22Rv1 (cell line): ENCODE measurements around the gene MORC2.

Source experiments
- H3K27ac ChIP-seq: fragments of 450-650 bp; 2 replicates; pipeline ENCODE4 v1.5.1; 2017
- ZFX ChIP-seq: fragments of 450-650 bp; IDR thresholded peaks from 2 replicates; pipeline ENCODE4 v1.6.1; 2017; ENCODE audit warnings: antibody characterized with exemption, borderline replicate concordance
- TF ChIP-seq, protein P1 (sequence below): fragments of 450-650 bp; IDR thresholded peaks from 2 replicates; pipeline ENCODE4 v1.5.1; 2017; ENCODE audit warnings: mild to moderate bottlenecking

MORC2 gene

GRCh38 chr22:30877662-30878515, 90.7 kb downstream of the MORC2 start:
- TF ChIP-seq, protein P1, sequence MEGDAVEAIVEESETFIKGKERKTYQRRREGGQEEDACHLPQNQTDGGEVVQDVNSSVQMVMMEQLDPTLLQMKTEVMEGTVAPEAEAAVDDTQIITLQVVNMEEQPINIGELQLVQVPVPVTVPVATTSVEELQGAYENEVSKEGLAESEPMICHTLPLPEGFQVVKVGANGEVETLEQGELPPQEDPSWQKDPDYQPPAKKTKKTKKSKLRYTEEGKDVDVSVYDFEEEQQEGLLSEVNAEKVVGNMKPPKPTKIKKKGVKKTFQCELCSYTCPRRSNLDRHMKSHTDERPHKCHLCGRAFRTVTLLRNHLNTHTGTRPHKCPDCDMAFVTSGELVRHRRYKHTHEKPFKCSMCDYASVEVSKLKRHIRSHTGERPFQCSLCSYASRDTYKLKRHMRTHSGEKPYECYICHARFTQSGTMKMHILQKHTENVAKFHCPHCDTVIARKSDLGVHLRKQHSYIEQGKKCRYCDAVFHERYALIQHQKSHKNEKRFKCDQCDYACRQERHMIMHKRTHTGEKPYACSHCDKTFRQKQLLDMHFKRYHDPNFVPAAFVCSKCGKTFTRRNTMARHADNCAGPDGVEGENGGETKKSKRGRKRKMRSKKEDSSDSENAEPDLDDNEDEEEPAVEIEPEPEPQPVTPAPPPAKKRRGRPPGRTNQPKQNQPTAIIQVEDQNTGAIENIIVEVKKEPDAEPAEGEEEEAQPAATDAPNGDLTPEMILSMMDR: no peak
- TF ChIP-seq ZFX: no peak
- H3K27ac ChIP-seq: no peak overlapping the region

DNA sequence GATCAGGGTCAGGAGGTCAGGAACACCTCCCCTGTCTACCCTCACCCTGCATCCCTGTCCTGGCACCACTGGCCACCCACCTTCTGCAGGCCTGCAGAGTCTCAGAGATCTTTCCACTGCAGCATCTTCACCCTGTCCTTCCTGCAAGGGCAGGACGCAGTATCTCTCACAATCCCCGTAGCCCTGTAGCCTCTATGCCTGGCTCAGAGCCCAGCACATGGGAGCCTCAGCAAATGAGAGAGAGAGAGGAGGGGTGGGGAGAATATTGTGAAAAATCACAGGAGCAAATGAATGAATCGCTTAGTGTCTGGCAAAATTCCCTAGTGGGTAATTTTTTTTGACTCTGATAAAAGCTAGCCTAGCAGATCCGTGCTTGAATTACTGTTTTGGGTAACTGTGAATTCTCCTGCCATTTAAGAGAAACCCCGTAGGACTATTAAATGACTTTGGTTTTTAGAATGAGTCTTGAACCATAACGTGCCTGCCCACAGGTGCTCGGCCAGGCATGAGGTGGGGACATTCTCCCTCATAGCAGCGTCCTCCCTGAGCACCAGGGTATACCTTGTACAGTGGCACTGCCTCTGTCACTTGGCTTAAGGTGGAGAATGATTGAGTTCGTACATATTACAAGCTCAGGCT, 91.5 kb downstream of the MORC2 start:
- no peak for TF ChIP-seq ZFX
- TF ChIP-seq, protein P1: no peak
- H3K27ac ChIP-seq: no peak overlapping the region

DNA sequence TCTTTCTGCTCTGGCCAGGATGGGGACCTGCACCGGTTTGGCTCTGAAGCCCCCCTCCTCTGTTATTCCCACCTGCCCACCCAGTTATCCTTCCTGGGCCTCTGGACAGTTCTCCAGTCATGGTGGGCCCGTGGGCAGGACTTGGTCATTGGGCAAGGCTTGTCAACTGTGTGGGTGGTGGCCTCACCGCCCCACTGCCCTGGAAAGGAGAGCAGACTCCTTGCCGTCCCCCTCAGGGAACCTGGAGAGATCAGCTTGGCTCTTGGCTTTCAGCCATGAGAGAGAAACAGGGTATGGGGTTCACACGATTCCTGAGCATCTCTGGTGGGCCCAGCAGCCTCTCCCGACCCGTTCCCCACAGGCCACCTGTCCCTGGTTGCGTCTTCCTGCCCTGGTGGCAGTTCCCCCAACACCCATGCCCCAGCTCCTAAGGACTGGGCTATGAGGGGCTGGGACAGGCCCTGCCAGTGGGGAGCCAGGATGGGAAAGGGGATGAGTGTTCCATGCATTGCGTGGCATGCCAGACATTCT, 92.3 kb downstream of the MORC2 start:
- no peak for TF ChIP-seq ZFX
- H3K27ac ChIP-seq: no peak overlapping the region

- H3K27ac ChIP-seq: no peak overlapping the region
- no peak for TF ChIP-seq ZFX
- TF ChIP-seq, protein P1: no peak
Measured at GRCh38 chr22:30875481-30876215, 92.9 kb downstream of the MORC2 start.
